ENCODE results near the gene MBD6.
"Not testable (repeated sequence)": the region's sequence is repeated elsewhere in the genome, so short reads cannot be mapped to it uniquely, and the experiment has no call there.

MBD6 gene

GRCh38 chr12:57552835-57553313 lies 30.2 kb downstream of the MBD6 start:
- no peak for DNase-seq

- no peak for DNase-seq
These were observed 30.9 kb downstream of the MBD6 start for GRCh38 chr12:57553343-57554202.

- DNase-seq: no peak
These were observed 31.8 kb downstream of the MBD6 start for GRCh38 chr12:57554453-57554852.

- no peak for DNase-seq
These were observed 32.3 kb downstream of the MBD6 start for GRCh38 chr12:57554897-57555296.

- no peak for DNase-seq
These were observed 36.2 kb downstream of the MBD6 start for GRCh38 chr12:57558864-57559263.

- DNase-seq: no peak
These were observed 37.9 kb downstream of the MBD6 start for GRCh38 chr12:57560516-57560915.

- not testable (repeated sequence) for DNase-seq
These were observed 38.5 kb downstream of the MBD6 start for GRCh38 chr12:57561117-57561516.

GRCh38 chr12:57563358-57563757 lies 40.7 kb downstream of the MBD6 start:
- no peak for DNase-seq

GRCh38 chr12:57564178-57564740 lies 41.6 kb downstream of the MBD6 start:
- no peak for DNase-seq

GRCh38 chr12:57568838-57569237 lies 46.2 kb downstream of the MBD6 start:
- no peak for DNase-seq

GRCh38 chr12:57569858-57570257 lies 47.2 kb downstream of the MBD6 start:
- DNase-seq: no peak

- DNase-seq: not testable (repeated sequence)
These were observed 47.8 kb downstream of the MBD6 start for GRCh38 chr12:57570438-57570837.

GRCh38 chr12:57571926-57572762 lies 49.5 kb downstream of the MBD6 start:
- DNase-seq: no peak

GRCh38 chr12:57574795-57575194 lies 52.2 kb downstream of the MBD6 start:
- no peak for DNase-seq

GRCh38 chr12:57575771-57576612 lies 53.4 kb downstream of the MBD6 start:
- no peak for DNase-seq

- no peak for DNase-seq
These were observed 54.1 kb downstream of the MBD6 start for GRCh38 chr12:57576613-57577160.

GRCh38 chr12:57577981-57578758 lies 55.5 kb downstream of the MBD6 start:
- DNase-seq: no peak

GRCh38 chr12:57579011-57579410 lies 56.4 kb downstream of the MBD6 start:
- no peak for DNase-seq

Measured in CD4-positive, alpha-beta T cell treated with Interleukin-6 for 4 hours (primary cell).